Aorta (tissue), 5 donors: ENCODE results near the gene LTB4R2. TPM values are rescaled to one million over a fixed set of nuclear protein-coding genes. Genes with fewer than 3 reads are reported as not detected.
A peak's percentile ranks its signal among the peaks of the same experiment; 100 is the strongest.
"Not testable (repeated sequence)": the region's sequence is repeated elsewhere in the genome, so short reads cannot be mapped to it uniquely, and the experiment has no call there.

ENCODE experiments used
- ATAC-seq: fragments of 200-7000 bp; cut with Tn5 transposase; one replicate; pipeline ENCODE4 v1.9.1; 2022; ENCODE audit warnings: moderate library complexity; ENCODE audit not compliant: low FRiP score
- DNase-seq, 2 donors: peaks; one replicate each; pipeline ENCODE4 v3.0.0-alpha.2; 2020
- H3K27ac ChIP-seq, 2 donors: one replicate each; pipeline ENCODE4 v1.5.1; 2013; ENCODE audit warnings: low read length in 2 of 2, mild to moderate bottlenecking in 2 of 2, moderate library complexity in 2 of 2, control low read depth in 1 of 2, inconsistent platforms in 1 of 2, low read depth in 1 of 2
- H3K27me3 ChIP-seq, 2 donors: one replicate each; pipeline ENCODE4 v1.6.1; 2013; ENCODE audit warnings: control low read depth in 1 of 2, low read length in 1 of 2, mild to moderate bottlenecking in 1 of 2, moderate library complexity in 1 of 2; ENCODE audit not compliant: insufficient read depth in 2 of 2, control insufficient read depth in 1 of 2
- H3K36me3 ChIP-seq, 2 donors: one replicate each; pipeline ENCODE4 v1.6.1; 2013; ENCODE audit warnings: control low read depth in 1 of 2, low read length in 1 of 2, mild to moderate bottlenecking in 1 of 2; ENCODE audit not compliant: insufficient read depth in 2 of 2, control insufficient read depth in 1 of 2
- H3K4me1 ChIP-seq, 2 donors: one replicate each; pipeline ENCODE4 v1.6.1; 2013; ENCODE audit warnings: low read length in 2 of 2, control low read depth in 1 of 2, mild to moderate bottlenecking in 1 of 2, moderate library complexity in 1 of 2; ENCODE audit not compliant: insufficient read depth in 2 of 2, control insufficient read depth in 1 of 2
- H3K4me3 ChIP-seq, 2 donors: one replicate each; pipeline ENCODE4 v1.5.1; 2013; ENCODE audit warnings: low read length in 2 of 2, control low read depth in 1 of 2, mild to moderate bottlenecking in 1 of 2
- H3K9me3 ChIP-seq: one replicate; pipeline ENCODE4 v1.6.1; 2013; ENCODE audit warnings: mild to moderate bottlenecking, low read length; ENCODE audit not compliant: control insufficient read depth
- WGBS, 2 donors: extraction: QIAGEN DNeasy Blood & Tissue Kit; methylation state at CpG; one replicate each; pipeline ENCODE4 v1.1.7; 2013; 5-methylcytosine and 5-hydroxymethylcytosine counted together
- intact Hi-C, 2 donors: fragments of 100-400 bp; cut with DNase I; formaldehyde crosslinking; loops; one replicate each; pipeline versions ENCODE4 v1.14.2 to v1.15.0; 2022
- polyA plus RNA-seq, 2 donors: library from polyadenylated mRNA; stranded (reverse); fragments of 200-250 nt; gene quantifications; one replicate each; pipeline ENCODE4 v1.2.3, GENCODE V29; 2013
- total RNA-seq, 2 donors: library from RNA; stranded (reverse); fragmentation: NEBNext Ultra II Directional; extraction: Animal tissue kit (Norgen Biotek cat#: 25700); gene quantifications; one replicate each; pipeline ENCODE4 v1.2.1, GENCODE V29; 2021
- donor health status: healthy with polysubstance abuse.
- donor health status: Bipolar disorder and iron deficiency.
- donor health status: DM: no; HTN: no; CAD: no.
- donor health status: DM: no; HTN: no; CAD: no.
- donor health status: DM: yes; HTN: yes; CAD: no.

LTB4R2 gene
- total and polyA plus RNA-seq, 4 donors = 0.38 to 5.5 (median 2.3) TPM

GRCh38 chr14:24327914-24328313 lies 18.0 kb downstream of the LTB4R2 start:
- H3K27me3 ChIP-seq, H3K4me1 ChIP-seq, H3K36me3 ChIP-seq, H3K27ac ChIP-seq, H3K4me3 ChIP-seq, ATAC-seq, intact Hi-C loops, H3K9me3 ChIP-seq: not testable (repeated sequence)
- WGBS, 2 donors = 1% methylated on average over 9 of the region's 9 CpGs
- peak; percentile 77 to 84 for DNase-seq

- ATAC-seq (no peak), DNase-seq (peak in 1 of 2 donors; percentile 57)
- no peaks in the 10 kb centered on the region for H3K4me1 ChIP-seq
- no peak overlapping the region for H3K27ac ChIP-seq
- H3K27me3 ChIP-seq = no peaks in the 10 kb centered on the region
- no peak overlapping the region for H3K4me3 ChIP-seq
- no peaks in the 10 kb centered on the region for H3K36me3 ChIP-seq
- no peaks in the 10 kb centered on the region for H3K9me3 ChIP-seq
- WGBS, 2 donors = 90% methylated on average over 12 of the region's 12 CpGs
- intact Hi-C loops = no loop called here
Observed at GRCh38 chr14:24329073-24329663, 19.2 kb downstream of the LTB4R2 start.

GRCh38 chr14:24329736-24330135 lies 19.8 kb downstream of the LTB4R2 start:
- ATAC-seq (no peak), DNase-seq (peak; percentile 77 to 89)
- Histone ChIP-seq H3K36me3 (no peaks in the 10 kb centered on the region), H3K27ac (no peak overlapping the region), H3K4me1 (no peaks in the 10 kb centered on the region), H3K27me3 (no peaks in the 10 kb centered on the region), H3K9me3 (no peaks in the 10 kb centered on the region), H3K4me3 (no peak overlapping the region)
- 84 to 86% methylated on average over 9 of the region's 9 CpGs for WGBS, 2 donors
- intact Hi-C loops = no loop called here

GRCh38 chr14:24330973-24331674 lies 21.2 kb downstream of the LTB4R2 start:
- H3K27ac ChIP-seq = no peak overlapping the region
- DNase-seq (peak in 1 of 2 donors; percentile 72), ATAC-seq (no peak)
- H3K4me1 ChIP-seq = no peaks in the 10 kb centered on the region
- H3K27me3 ChIP-seq = no peaks in the 10 kb centered on the region
- H3K4me3 ChIP-seq = no peak overlapping the region
- intact Hi-C loops = no loop called here
- H3K36me3 ChIP-seq = no peaks in the 10 kb centered on the region
- 91 to 92% methylated on average over 10 of the region's 10 CpGs for WGBS, 2 donors
- H3K9me3 ChIP-seq = no peaks in the 10 kb centered on the region

- H3K4me1 ChIP-seq = no peaks in the 10 kb centered on the region
- no peak overlapping the region for H3K27ac ChIP-seq
- intact Hi-C loops = loop anchor here (2.0 kb wide), 1 partner anchor 105 kb away; no protein-coding TSS in a partner anchor
- DNase-seq (peak in 1 of 2 donors; percentile 73), ATAC-seq (no peak)
- no peaks in the 10 kb centered on the region for H3K36me3 ChIP-seq
- WGBS, 2 donors = 56 to 57% methylated on average over 26 of the region's 26 CpGs
- H3K4me3 ChIP-seq = no peak overlapping the region
- H3K9me3 ChIP-seq = no peaks in the 10 kb centered on the region
- H3K27me3 ChIP-seq = no peaks in the 10 kb centered on the region
Observed at GRCh38 chr14:24331731-24332267, 21.9 kb downstream of the LTB4R2 start.

- no peaks in the 10 kb centered on the region for H3K4me1 ChIP-seq
- no peaks in the 10 kb centered on the region for H3K27me3 ChIP-seq
- H3K36me3 ChIP-seq = no peaks in the 10 kb centered on the region
- peak; percentile 82 to 84 for DNase-seq
- intact Hi-C loops = loop anchor here (2.0 kb wide), 1 partner anchor 104 kb away; no protein-coding TSS in a partner anchor
- 6 to 10% methylated on average over 54 to 56 of the region's 56 CpGs for WGBS, 2 donors
- ATAC-seq = peak; percentile 73
- no peak overlapping the region for H3K4me3 ChIP-seq
- H3K9me3 ChIP-seq = no peaks in the 10 kb centered on the region
- no peak overlapping the region for H3K27ac ChIP-seq
Observed at GRCh38 chr14:24332268-24332993, 22.5 kb downstream of the LTB4R2 start.

GRCh38 chr14:24334431-24335291 lies 24.7 kb downstream of the LTB4R2 start, which contains the start of gene ADCY4:
ADCY4 (minus strand) TSS chr14:24335071; CDS start chr14:24334652, 419 bp downstream.
- Histone ChIP-seq H3K36me3 (no peaks in the 10 kb centered on the region), H3K4me3 (no peak within 1 kb of the TSS), H3K4me1 (no peaks in the 10 kb centered on the region), H3K9me3 (no peaks in the 10 kb centered on the region), H3K27ac (no peak within 1 kb of the TSS), H3K27me3 (no peaks in the 10 kb centered on the region)
- intact Hi-C loops = no loop called here
- DNase-seq (peak in 1 of 2 donors; percentile 80), ATAC-seq (peak; percentile 5)
- 6 to 8% methylated on average over 52 to 65 of the region's 65 CpGs for WGBS, 2 donors
